Gastroesophageal sphincter (tissue), 3 donors: ENCODE measurements around the gene LMOD1.

Experiments
- CTCF ChIP-seq, 4 experiments: fragments of 200-600 bp in 2 of 4; fragments of 450-650 bp in 2 of 4; sonication (generic) in 1 of 4; IDR thresholded peaks; one replicate each; pipeline ENCODE4 v1.5.1; 2017 to 2019; ENCODE audit warnings: antibody characterized with exemption in 4 of 4, mild to moderate bottlenecking in 2 of 4, moderate library complexity in 2 of 4
- EP300 ChIP-seq: sonication (generic); formaldehyde crosslinking; IDR thresholded peaks from one replicate; pipeline ENCODE4 v1.6.1; 2017; ENCODE audit warnings: antibody characterized with exemption, mild to moderate bottlenecking
- POLR2A ChIP-seq, 2 donors: fragments of 450-650 bp; IDR thresholded peaks; one replicate each; pipeline ENCODE4 v1.6.1; 2017; ENCODE audit warnings: antibody characterized with exemption in 2 of 2, mild to moderate bottlenecking in 2 of 2, moderate library complexity in 1 of 2

- peak in 1 of 2 donors; percentile 9 for TF ChIP-seq POLR2A (IDR thresholded peaks at IDR 0.05)
- TF ChIP-seq CTCF (IDR thresholded peaks at IDR 0.05): no peak
- TF ChIP-seq EP300: no peak
Measured at GRCh38 chr1:201941420-201942128, 4.8 kb downstream of the LMOD1 start.
